Activated naive CD4-positive, alpha-beta T cell treated with anti-CD3 and anti-CD28 coated beads for 36 hours (primary cell): ENCODE results near the gene PXN. TPM values are rescaled to one million over a fixed set of nuclear protein-coding genes. Genes with fewer than 3 reads are reported as not detected.
A peak's percentile ranks its signal among the peaks of the same experiment; 100 is the strongest.
"Not testable (repeated sequence)": the region's sequence is repeated elsewhere in the genome, so short reads cannot be mapped to it uniquely, and the experiment has no call there.

ENCODE experiments used
- CTCF ChIA-PET: fragments of 350-600 bp; sonication (Branson Sonifier 250); formaldehyde crosslinking; loops from one replicate; lab custom pipeline; 2021; ENCODE audit warnings: antibody characterized with exemption; lab: Charles Lee
- DNase-seq: peaks from one replicate; pipeline ENCODE4 v3.0.0-alpha.2; 2020
- H3K27ac Mint-ChIP-seq: one replicate; pipeline ENCODE4 v1.8.0; 2021; ENCODE audit warnings: mild to moderate bottlenecking, mixed read lengths
- H3K27me3 Mint-ChIP-seq: one replicate; pipeline ENCODE4 v1.8.0; 2021; ENCODE audit warnings: low read depth, mixed read lengths
- H3K36me3 Mint-ChIP-seq: one replicate; pipeline ENCODE4 v1.8.0; 2021; ENCODE audit warnings: low read depth, mixed read lengths
- H3K4me1 Mint-ChIP-seq: one replicate; pipeline ENCODE4 v1.8.0; 2021; ENCODE audit warnings: low read depth, mixed read lengths
- H3K4me3 Mint-ChIP-seq: one replicate; pipeline ENCODE4 v1.8.0; 2021; ENCODE audit warnings: mild to moderate bottlenecking, moderate library complexity, mixed read lengths
- H3K9me3 Mint-ChIP-seq: one replicate; pipeline ENCODE4 v1.8.0; 2021; ENCODE audit warnings: mixed read lengths
- intact Hi-C: fragments of 100-400 bp; cut with micrococcal nuclease; formaldehyde crosslinking; loops from one replicate; pipeline ENCODE4 v1.15.1; 2023
- total RNA-seq, 2 experiments: library from RNA; stranded (reverse); gene quantifications; one replicate each; pipeline ENCODE4 v1.2.3, GENCODE V29; 2021

Gene PXN
- total RNA-seq, 2 experiments from 2014 or later = 109 to 112 TPM

DNA sequence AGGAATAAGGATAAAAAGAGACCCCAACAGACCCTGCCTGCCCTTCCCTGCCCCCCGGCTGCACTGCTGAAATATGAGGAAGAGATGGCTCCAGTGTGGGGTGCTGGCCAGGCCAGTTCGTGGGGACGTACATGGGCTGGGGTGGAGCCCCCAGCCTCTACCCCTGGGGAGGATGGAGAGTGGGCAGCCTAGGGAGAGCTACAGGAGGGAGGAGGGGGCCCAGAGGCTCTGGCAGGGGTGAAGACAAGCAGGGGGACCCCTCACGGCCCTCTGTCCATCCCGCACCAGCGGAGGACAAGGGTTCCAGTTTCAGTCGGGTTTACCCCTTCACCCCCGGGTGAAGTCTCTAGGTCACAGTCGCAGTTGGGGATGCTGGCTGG is 53.6 kb downstream of the PXN start:
- Mint-ChIP-seq H3K4me1 (no peaks in the 10 kb centered on the region), H3K9me3 (no peaks in the 10 kb centered on the region), H3K27ac (peak overlapping the region; percentile 50), H3K27me3 (no peaks in the 10 kb centered on the region), H3K4me3 (no peak overlapping the region), H3K36me3 (peaks cover 20% of the 10 kb centered on the region)
- intact Hi-C loops = no loop called here
- CTCF ChIA-PET = interaction anchor here (1.4 kb wide), 1 partner anchor 54 kb away, joined by 4 read pairs; no protein-coding TSS in a partner anchor
- DNase-seq = no peak

DNA sequence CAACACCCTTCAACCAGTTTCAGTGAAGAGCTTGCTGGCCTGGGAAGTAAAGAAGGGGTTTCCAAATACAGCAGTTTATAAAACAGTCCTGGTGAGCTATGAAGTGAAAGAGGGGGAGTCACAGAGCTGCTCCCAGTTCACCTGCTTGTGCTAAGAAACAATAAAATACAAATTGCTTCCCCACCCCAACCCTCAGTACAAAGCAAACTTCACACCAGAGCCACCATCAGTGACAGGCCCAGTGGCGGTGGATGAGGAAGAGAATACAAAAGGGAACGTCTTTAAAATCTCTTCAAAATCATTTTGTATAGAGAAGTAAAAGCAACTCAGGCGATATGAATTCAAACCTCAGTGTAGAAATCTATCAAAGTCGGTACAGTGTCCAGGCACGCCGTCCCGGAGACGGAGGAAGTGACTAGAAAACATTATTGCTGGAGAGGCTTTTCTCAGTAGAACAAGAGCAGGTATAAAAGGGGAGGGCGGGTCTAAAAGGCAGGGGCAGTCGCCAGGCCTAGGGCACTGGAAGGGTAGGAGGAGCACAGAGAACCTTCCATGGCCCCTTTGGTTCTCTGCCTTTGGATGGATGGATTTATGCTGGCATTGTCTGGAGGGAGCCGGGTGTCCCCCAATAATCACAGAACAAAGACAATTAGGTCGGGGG is 54.2 kb downstream of the PXN start:
- CTCF ChIA-PET = interaction anchor here (0.9 to 1.2 kb wide), 2 partner anchors 11 to 16 kb away, joined by 3 to 6 read pairs; partner anchors contain the start of gene RPLP0
- Mint-ChIP-seq H3K4me1 (no peaks in the 10 kb centered on the region), H3K27ac (peak overlapping the region; percentile 50), H3K36me3 (peaks cover 20% of the 10 kb centered on the region), H3K27me3 (no peaks in the 10 kb centered on the region), H3K9me3 (no peaks in the 10 kb centered on the region), H3K4me3 (no peak overlapping the region)
- intact Hi-C loops = no loop called here
- DNase-seq = no peak

DNA sequence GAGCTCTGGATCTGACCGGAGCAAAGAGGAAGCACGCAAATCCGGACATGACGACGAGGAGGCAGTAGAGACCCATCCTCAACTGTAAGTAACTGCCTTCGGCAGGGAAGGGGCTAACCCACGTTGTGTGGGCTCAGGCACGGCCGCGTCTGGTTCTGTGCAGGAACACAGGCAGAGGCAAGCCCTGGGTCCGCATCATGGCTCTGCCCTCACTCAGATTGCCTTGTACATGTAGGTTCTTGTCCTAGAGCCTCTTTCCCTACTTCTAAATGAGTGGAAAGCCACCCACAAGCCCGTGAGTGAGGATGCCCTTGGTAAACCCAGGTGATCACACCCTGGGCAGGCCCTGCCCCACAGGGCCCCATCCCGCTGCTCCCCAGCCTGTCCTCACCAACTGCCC is 55.7 kb downstream of the PXN start:
- CTCF ChIA-PET = interaction anchor here (0.6 kb wide), 1 partner anchor 55 kb away, joined by 3 read pairs; no protein-coding TSS in a partner anchor
- intact Hi-C loops = loop anchor here (10.0 kb wide), 1 partner anchor 325 kb away; the partner anchor contains the start of gene RNF10

DNA sequence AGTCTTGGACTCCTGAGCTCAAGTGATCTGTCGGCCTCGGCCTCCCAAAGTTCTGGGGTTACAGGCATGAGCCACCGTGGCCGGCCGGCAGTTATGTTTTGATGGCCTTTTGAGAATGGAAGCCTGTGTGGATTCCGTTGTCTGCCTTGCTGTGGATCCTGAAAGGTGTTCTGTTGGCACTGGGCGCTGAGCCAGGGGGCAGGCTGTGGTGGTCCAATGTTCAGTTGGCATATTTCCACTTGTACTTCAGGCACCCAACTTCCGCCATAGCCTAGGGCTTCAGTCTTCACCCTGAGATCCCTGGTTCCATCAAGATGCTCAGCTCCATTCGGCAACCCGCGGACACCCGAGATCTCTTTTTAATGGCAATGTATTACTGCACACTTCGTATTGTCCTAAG is 58.3 kb downstream of the PXN start:
- intact Hi-C loops = loop anchor here (10.0 kb wide), 1 partner anchor 328 kb away; the partner anchor contains the start of gene RNF10
- Mint-ChIP-seq H3K4me1 (peaks cover 4% of the 10 kb centered on the region), H3K36me3 (peaks cover 15% of the 10 kb centered on the region), H3K9me3 (no peaks in the 10 kb centered on the region), H3K27me3 (no peaks in the 10 kb centered on the region), H3K4me3 (no peak overlapping the region), H3K27ac (no peak overlapping the region)
- CTCF ChIA-PET = interaction anchor here (1.2 kb wide), 1 partner anchor 59 kb away, joined by 3 read pairs; the partner anchor contains the start of gene PXN
- no peak for DNase-seq

More for the DNA sequence above, 55.7 kb downstream of the PXN start:
- Mint-ChIP-seq H3K27me3 (no peaks in the 10 kb centered on the region), H3K4me1 (no peaks in the 10 kb centered on the region), H3K27ac (no peak overlapping the region), H3K36me3 (peaks cover 18% of the 10 kb centered on the region), H3K9me3 (no peaks in the 10 kb centered on the region), H3K4me3 (no peak overlapping the region)
- DNase-seq = no peak

DNA sequence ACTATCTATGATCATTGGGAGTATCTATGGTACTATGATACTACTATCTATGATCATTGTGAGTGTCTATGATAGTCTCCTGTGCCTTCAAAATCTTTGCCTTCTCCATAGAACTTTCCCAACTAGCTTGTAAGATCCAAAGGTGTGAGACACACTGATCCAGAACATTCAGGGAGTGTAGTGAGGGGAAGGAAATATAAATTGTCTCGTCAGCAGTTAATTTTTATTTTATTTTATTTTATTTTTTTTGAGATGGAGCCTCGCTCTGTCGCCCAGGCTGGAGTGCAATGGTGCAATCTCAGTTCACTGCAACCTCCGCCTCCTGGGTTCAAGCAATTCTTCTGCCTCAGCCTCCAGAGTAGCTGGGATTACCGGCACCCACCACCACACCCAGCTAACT is 58.7 kb downstream of the PXN start:
- intact Hi-C loops = loop anchor here (10.0 kb wide), 1 partner anchor 328 kb away; the partner anchor contains the start of gene RNF10
- not testable (repeated sequence) for H3K9me3 Mint-ChIP-seq, H3K4me1 Mint-ChIP-seq, H3K27ac Mint-ChIP-seq, DNase-seq, H3K27me3 Mint-ChIP-seq, H3K4me3 Mint-ChIP-seq
- peaks cover 14% of the 10 kb centered on the region for H3K36me3 Mint-ChIP-seq
- CTCF ChIA-PET = interaction anchor here (1.2 kb wide), 1 partner anchor 59 kb away, joined by 3 read pairs; the partner anchor contains the start of gene PXN

DNA sequence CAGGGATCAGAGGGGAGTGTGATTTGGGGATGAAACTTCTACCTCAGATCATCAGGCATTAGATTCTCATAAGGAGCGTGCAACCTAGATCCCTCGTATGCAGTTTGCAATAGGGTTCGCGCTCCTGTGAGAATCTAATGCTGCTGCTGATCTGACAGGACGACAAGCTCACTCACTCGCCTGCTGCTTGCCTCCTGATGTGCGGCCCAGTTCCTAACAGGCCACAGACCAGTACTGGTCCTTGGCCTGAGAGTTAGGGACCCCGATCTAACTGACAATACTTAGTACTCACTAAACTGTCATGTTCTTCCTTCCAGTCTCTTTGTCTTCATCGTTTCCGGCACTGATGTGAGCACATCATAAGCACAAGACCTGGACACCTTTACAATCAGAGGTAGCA is 59.3 kb downstream of the PXN start:
- intact Hi-C loops = loop anchor here (10.0 kb wide), 1 partner anchor 329 kb away; the partner anchor contains the start of gene RNF10
- Mint-ChIP-seq H3K4me3 (no peak overlapping the region), H3K9me3 (no peaks in the 10 kb centered on the region), H3K36me3 (peaks cover 9% of the 10 kb centered on the region), H3K4me1 (peaks cover 7% of the 10 kb centered on the region), H3K27ac (no peak overlapping the region), H3K27me3 (no peaks in the 10 kb centered on the region)
- DNase-seq = no peak
- CTCF ChIA-PET = interaction anchor here (1.2 kb wide), 1 partner anchor 60 kb away, joined by 3 read pairs; the partner anchor contains the start of gene PXN

DNA sequence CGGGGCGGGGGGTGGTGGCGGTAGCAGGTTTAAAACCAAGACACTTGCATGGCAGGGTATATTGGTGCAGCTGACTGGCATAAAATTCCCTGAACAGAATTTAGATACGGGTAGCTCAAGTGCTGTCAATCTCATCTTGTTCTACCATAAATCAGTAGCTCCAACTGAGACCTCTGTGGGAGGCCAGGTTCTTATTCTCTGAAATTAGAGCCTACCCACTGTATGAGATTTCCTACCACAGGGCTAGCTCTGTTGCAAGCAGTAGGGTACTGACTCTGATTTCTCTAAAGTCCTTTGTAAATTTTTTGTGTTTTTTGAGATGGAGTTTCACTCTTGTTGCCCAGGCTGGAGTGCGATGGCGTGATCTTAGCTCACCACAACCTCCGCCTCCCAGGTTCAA is 61.4 kb downstream of the PXN start:
- Mint-ChIP-seq H3K36me3 (peaks cover 23% of the 10 kb centered on the region), H3K27me3 (no peaks in the 10 kb centered on the region), H3K27ac (no peak overlapping the region), H3K4me3 (no peak overlapping the region), H3K4me1 (peaks cover 11% of the 10 kb centered on the region), H3K9me3 (no peaks in the 10 kb centered on the region)
- CTCF ChIA-PET = interaction anchor here (1.0 to 5.1 kb wide), 3 partner anchors 24 to 98 kb away, joined by 3 to 75 read pairs (median 32); partner anchors contain the start of genes PXN and SIRT4
- intact Hi-C loops = loop anchor here (5.0 to 10.0 kb wide), 2 partner anchors 331 to 537 kb away; partner anchors contain the start of genes PRKAB1 and RNF10
- no peak for DNase-seq

DNA sequence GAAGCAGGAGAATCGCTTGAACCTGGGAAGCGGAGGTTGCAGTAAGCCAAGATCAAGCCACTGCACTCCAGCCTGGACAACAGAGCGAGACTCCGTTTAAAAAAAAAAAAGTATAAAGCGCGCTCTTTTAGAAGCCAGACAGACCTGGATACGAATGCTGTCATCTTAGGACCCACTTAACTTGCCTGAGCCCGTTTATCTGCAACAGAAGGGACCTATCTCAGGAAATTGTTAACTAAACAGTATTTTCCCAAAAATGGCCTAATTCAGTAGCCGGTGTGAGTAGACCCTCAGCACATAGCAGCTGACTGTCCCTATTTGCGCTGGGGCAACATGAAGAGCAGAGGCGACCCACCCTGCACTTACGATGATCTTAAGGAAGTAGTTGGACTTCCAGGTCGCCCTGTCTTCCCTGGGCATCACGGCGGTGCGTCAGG is 65.1 kb downstream of the PXN start:
- Mint-ChIP-seq H3K4me1 (peaks cover 38% of the 10 kb centered on the region), H3K27ac (peak overlapping the region; percentile 99), H3K4me3 (peak overlapping the region; percentile 93), H3K9me3 (no peaks in the 10 kb centered on the region), H3K36me3 (peaks cover 45% of the 10 kb centered on the region), H3K27me3 (no peaks in the 10 kb centered on the region)
- no peak for DNase-seq
- intact Hi-C loops = loop anchor here (2.0 to 10.0 kb wide), 3 partner anchors 220 to 533 kb away; partner anchors contain the start of genes PRKAB1 and RNF10
- CTCF ChIA-PET = interaction anchor here (0.6 to 5.1 kb wide), 12 partner anchors 11 to 116 kb away, joined by 3 to 75 read pairs (median 4); partner anchors contain the start of genes PXN and RAB35

DNA sequence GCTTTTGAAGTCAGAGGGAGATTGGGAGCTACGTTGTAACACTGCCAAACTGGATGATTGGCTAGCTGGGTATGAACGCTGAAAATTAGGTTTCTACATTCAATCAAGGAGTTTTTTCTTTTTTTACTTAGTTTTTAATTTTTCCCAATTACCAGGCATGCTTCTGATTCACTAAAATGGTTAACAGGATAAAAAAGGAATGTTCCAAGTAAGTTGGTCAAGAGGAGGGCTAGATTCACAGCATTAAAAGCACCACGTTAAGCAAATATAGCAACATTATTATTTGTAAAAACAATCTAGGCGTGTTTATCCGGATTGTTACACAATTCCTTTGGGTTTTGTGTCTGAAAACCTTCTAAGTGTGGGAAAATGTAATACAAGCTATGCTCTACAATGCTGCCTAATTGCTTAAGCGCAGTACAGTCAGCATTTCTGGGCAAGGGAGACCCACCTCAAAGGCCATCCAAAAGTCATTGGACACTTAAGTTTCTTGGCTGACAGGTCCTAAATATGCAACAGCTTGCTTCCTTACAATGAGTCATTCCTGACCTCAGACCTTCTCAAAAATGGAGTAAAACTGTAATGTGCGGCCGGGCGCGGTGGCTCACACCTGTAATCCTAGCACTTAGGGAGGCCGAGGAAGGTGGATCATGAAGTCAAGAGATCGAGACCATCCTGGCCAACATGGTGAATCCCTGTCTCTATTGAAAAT is 65.8 kb downstream of the PXN start:
- H3K4me3 Mint-ChIP-seq = peak overlapping the region; percentile 93
- peaks cover 42% of the 10 kb centered on the region for H3K4me1 Mint-ChIP-seq
- CTCF ChIA-PET = interaction anchor here (0.9 to 5.1 kb wide), 5 partner anchors 28 to 117 kb away, joined by 3 to 75 read pairs (median 4); no protein-coding TSS in a partner anchor
- no peaks in the 10 kb centered on the region for H3K27me3 Mint-ChIP-seq
- peaks cover 49% of the 10 kb centered on the region for H3K36me3 Mint-ChIP-seq
- H3K27ac Mint-ChIP-seq = peak overlapping the region; percentile 99
- intact Hi-C loops = loop anchor here (2.0 to 10.0 kb wide), 3 partner anchors 219 to 532 kb away; partner anchors contain the start of genes PRKAB1 and RNF10
- H3K9me3 Mint-ChIP-seq = no peaks in the 10 kb centered on the region
- DNase-seq = peak; percentile 51

DNA sequence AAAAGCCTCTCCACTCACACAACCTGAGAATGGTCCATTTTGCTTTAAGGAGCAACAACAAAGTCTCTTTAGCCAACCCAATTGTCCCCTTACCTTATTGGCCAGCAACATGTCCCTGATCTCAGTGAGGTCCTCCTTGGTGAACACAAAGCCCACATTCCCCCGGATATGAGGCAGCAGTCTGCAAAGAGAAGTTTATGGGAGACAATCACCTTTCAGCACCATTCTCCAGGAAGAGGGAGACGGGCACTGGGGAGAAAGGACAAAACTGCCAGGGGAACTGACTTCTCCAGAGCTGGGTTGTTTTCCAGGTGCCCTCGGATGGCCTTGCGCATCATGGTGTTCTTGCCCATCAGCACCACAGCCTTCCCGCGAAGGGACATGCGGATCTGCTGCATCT is 66.5 kb downstream of the PXN start:
- Mint-ChIP-seq H3K9me3 (no peaks in the 10 kb centered on the region), H3K4me1 (peaks cover 42% of the 10 kb centered on the region), H3K36me3 (peaks cover 50% of the 10 kb centered on the region), H3K27ac (peak overlapping the region; percentile 99), H3K27me3 (no peaks in the 10 kb centered on the region), H3K4me3 (peak overlapping the region; percentile 93)
- DNase-seq = no peak
- intact Hi-C loops = no loop called here
- CTCF ChIA-PET = interaction anchor here (0.9 kb wide), 1 partner anchor 29 kb away, joined by 3 read pairs; no protein-coding TSS in a partner anchor

DNA sequence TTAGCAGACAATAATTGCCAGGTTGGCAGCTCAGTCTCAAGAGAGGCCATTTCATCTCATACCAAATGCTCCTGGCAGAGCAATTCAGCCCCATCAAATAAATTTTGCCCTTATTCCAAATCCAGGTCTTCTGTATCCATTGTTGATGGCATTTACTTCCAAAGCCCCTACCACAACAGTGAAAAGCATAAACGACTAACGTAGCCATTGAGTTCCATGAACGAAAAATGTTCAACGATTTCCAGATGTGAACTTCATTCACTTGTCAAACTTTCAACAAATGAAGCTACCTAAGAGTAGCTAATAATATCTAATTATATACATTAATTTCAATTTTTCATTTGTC is 68.0 kb downstream of the PXN start:
- Mint-ChIP-seq H3K4me3 (peak overlapping the region; percentile 12), H3K36me3 (peaks cover 53% of the 10 kb centered on the region), H3K4me1 (peaks cover 50% of the 10 kb centered on the region), H3K27me3 (no peaks in the 10 kb centered on the region), H3K9me3 (no peaks in the 10 kb centered on the region), H3K27ac (peak overlapping the region; percentile 63)
- no peak for DNase-seq
- intact Hi-C loops = no loop called here
- CTCF ChIA-PET = interaction anchor here (0.6 to 1.5 kb wide), 3 partner anchors 67 to 242 kb away, joined by 3 to 4 read pairs (median 3); no protein-coding TSS in a partner anchor
